SKM-1 (cell line): Measurements from ENCODE around the gene KITLG.
A peak's percentile ranks its signal among the peaks of the same experiment; 100 is the strongest.
"Not testable (repeated sequence)": the region's sequence is repeated elsewhere in the genome, so short reads cannot be mapped to it uniquely, and the experiment has no call there.

Experiments used
- DNase-seq: peaks from one replicate; lab custom pipeline; 2025; ENCODE audit not compliant: unreplicated experiment; lab: John Stamatoyannopoulos, UW

Gene KITLG, protein sequence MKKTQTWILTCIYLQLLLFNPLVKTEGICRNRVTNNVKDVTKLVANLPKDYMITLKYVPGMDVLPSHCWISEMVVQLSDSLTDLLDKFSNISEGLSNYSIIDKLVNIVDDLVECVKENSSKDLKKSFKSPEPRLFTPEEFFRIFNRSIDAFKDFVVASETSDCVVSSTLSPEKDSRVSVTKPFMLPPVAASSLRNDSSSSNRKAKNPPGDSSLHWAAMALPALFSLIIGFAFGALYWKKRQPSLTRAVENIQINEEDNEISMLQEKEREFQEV

GRCh38 chr12:88580051-88580871 lies at the start of gene KITLG:
Gene KITLG, minus strand, starts transcription at chr12:88580471. Its CDS starts 193 bp downstream, at chr12:88580278.
- DNase-seq, result peak; percentile 27

GRCh38 chr12:88628856-88629509 lies 48.7 kb upstream of the KITLG start:
- no peak for DNase-seq

GRCh38 chr12:88628035-88628434 lies 47.8 kb upstream of the KITLG start:
- DNase-seq, result not testable (repeated sequence)

DNA sequence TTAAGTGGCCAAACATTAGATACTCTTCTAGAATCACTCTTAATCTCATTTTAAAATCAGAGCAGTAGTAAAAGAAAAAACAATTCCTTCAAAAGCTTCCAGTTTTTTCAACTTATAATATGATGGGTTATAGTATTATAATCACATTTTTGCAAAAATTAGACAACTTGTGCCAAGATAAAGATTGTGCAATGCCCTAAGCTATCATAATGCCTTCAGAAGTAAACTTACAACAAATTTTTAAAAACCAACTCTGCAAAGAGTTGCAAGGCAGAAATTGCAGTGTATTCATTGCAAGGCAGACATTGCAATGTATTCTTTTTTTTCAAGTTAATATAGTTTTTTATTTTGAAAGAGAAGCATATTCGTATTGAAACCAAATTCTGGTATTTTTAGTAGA lies 47.2 kb upstream of the KITLG start:
- no peak for DNase-seq

DNA sequence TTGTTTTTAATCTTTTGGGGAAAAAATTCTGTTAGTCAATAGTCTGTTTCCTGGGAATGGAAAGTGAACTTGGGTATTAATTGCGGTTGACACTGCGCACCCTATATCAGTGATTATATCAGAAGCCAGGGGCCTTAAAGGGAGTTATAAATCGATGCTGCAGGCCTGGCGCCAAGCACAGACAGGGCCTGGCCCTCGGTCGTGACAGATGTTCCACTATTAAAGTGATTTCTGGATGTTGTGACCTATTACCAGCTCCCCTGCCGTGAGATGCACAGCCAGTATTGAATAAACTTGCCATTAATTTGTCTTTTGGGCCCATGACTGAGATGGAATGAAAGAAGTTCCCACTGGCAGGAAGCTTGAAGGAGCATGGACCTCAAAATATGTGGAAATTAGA lies 45.1 kb upstream of the KITLG start:
- no peak for DNase-seq

- DNase-seq, result no peak
Measured at GRCh38 chr12:88624911-88625310, 44.6 kb upstream of the KITLG start.

DNA sequence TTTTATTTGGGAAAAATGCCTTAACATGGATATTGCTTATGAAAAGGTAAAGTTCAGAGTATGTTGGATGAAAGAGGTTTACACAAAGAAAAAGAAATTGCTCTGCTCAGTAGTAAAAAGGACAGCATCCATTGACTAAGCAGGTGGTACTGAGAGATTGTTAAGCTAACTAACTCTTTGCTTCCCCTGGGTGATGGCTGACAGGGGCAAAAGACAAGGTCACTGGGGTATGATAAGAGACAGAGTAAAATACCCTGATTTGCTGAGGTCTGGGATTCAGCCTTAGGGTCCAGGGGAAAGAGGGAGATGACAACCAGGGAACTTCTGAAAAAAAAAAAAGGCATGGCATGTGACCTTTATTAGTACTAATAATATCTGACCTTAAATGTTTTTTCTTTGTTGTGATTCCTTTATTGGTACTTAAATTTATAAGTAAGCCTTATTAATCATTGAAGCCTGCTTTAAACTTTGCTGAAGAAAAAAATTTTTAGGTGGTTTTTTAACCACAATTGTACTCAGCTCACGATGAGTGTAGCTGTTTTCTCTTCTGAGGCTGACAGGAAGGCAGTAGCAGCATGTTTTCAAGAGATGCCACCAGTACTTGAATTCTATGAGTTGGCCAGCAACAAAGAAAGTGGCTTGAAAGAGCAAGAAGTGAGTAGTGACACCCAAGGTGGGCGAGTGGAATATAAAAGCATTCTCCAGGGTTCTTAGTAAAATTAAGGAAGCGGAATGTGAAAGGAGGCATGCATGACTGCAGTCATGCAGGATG lies 43.7 kb upstream of the KITLG start:
- no peak for DNase-seq

DNA sequence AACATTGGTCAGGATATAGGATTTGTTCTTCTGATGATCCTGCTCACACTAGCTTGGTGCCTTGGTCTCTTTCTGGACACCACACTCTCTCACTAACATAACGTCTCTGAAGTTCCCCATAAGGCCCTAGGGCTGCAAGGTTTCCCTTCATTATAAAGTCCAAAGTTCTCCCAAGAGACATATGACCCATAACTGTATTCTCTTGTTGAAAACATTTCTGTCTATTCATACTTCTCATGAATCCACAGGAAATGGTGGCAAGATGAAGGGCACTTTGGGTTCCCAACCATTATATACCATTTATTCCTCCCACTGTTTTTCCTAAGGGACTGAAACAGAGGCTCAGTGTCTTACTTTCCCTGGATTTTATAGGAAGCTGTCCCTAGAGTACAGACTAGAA lies 37.1 kb upstream of the KITLG start:
- DNase-seq, result no peak

DNA sequence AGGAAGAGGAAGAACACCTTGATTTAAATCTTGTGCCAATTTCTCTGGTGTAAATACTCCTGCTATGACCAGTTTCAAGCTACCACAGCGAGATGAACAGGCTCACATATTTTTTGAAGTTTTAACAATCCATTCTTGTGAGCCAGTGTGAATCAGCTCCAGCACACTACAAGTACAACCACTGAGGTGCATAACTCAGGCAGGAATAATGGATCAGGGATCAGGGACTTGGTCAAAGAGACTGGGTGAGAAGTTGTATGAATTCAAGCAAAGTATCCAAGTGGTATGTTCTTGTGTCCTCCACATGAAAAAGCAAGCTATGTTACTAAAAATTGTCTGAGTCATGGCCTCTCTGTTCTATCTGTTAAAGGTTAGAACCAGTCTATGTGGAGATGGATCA lies 35.2 kb upstream of the KITLG start:
- DNase-seq, result no peak

DNA sequence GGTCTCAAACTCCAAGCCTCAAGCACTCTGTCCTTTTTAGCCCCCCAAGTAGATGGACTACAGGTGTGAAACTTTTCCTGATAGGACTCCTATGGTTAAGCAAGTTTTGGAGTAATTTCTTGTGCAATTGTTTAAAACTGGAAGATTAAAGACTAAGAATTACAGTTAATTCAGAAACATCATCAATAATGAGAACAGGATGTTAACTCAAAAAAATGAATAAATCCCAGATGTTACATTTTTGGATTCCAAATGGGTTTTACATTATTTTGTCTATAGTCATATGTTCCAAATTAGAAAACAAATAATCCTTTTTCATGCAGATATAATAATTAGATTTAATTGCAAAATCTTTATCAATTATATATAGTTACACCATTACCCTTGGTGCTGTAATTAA lies 24.4 kb upstream of the KITLG start:
- no peak for DNase-seq

DNA sequence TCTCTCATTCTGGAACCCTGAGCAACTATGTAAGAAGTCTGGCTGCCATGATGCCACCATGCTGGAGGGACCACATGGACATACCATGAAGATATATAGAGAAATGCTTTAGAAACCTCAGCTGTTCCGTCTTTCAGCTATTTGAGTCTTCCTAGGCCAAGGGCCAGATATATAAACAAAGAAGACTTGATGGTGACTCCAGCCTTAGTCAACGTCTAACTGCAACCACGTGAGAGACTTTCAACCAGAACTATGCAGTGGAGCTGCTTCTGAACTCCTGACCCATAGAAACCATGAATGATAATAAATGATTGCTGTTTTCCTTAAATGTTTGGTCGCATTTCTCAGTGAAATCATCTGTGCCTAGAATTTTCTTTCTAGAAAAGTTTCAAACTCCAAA lies 20.0 kb upstream of the KITLG start:
- no peak for DNase-seq

GRCh38 chr12:88597365-88597764 lies 17.1 kb upstream of the KITLG start:
- DNase-seq, result no peak

GRCh38 chr12:88595697-88596096 lies 15.4 kb upstream of the KITLG start:
- no peak for DNase-seq

GRCh38 chr12:88594780-88595179 lies 14.5 kb upstream of the KITLG start:
- no peak for DNase-seq

GRCh38 chr12:88591343-88591742 lies 11.1 kb upstream of the KITLG start:
- DNase-seq, result no peak

GRCh38 chr12:88590851-88591250 lies 10.6 kb upstream of the KITLG start:
- DNase-seq, result no peak

GRCh38 chr12:88585077-88585476 lies 4.8 kb upstream of the KITLG start:
- DNase-seq, result no peak

DNA sequence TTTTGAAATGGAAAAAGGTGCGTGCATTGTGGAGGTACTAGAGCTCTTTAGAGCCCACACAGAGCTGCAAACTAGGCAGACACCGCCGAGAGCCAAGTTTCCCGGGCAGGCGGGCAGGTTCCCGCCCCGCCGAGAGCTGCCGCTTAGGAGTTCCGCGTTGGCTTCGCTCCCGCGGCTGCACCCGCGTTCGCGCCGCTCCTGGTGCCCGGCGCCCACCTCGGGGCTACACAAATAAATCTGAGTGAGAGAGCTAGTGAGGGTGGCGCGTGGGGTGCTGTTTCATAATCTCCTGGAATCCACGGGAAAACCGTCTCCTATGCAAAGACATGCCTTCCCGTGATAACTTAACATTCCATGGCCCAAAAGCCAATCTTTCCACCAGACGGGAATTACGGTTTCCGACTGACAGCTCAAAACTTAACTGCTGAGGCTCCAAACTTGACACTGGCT lies 645 bp downstream of the KITLG start:
- no peak for DNase-seq

GRCh38 chr12:88579161-88579517 lies 1.1 kb downstream of the KITLG start:
- peak; percentile 17 for DNase-seq

DNA sequence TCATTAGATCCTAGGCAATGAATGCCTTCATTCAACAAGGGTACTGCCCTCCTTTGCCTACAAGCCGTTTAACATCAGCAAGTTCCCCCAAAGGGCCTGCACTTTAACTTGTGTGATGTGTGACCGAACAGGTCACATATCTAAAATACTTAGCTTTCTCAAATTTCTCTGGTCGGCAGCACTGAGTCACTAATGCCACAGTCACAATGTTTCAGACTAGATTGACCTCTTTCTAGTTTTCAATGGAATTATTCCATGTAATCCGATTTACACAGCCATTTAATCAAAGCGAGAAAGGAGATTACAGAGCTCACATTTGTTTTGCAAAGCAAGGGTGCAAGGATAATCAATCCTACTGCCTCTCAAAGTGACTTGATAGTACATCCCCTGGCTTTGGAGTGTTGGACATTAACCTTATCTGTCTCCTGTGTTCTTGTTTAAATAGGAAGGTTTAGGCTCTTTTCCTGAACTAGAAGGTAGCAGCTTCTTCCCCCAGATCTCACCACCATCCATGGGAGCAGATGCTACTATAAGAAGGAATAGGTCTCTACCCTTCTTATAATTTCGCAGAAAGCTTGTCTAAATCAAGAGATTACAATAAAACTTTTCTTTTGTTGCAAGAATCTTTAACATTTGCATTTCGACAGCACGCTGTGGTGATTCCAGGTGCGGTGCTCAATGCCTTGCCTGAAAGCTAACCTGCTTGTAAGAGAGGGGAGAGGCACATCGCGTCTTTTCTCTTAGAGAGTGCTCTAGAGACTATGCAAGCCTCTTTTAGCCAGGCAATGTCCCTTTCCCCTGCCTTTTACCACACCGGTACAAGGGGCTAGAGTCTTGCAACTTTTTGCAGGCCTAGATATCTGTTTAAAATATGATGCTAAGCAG lies 1.8 kb downstream of the KITLG start:
- no peak for DNase-seq
